Body of pancreas (tissue), 4 donors: ENCODE data around the gene PTPRN2. TPM values are rescaled to one million over a fixed set of nuclear protein-coding genes. Genes with fewer than 3 reads are reported as not detected.

Source experiments
- ATAC-seq: fragments of 150-250 bp; one replicate; pipeline ENCODE4 v1.9.1; 2016
- DNase-seq, 4 donors: peaks; one replicate each; pipeline ENCODE4 v3.0.0-alpha.2; 2019
- H3K27ac ChIP-seq, 4 donors: fragments of 200-600 bp; sonication (generic); 1 replicate in 3 of 4; 2 replicates in 1 of 4; pipeline versions ENCODE4 v1.5.1 to v1.6.1; 2016 to 2019; ENCODE audit warnings: mild to moderate bottlenecking in 1 of 4, mixed read lengths in 1 of 4, moderate library complexity in 1 of 4
- H3K27me3 ChIP-seq, 2 donors: fragments of 200-600 bp; sonication (generic); one replicate each; pipeline ENCODE4 v1.6.0; 2016; ENCODE audit warnings: mild to moderate bottlenecking in 1 of 2
- H3K36me3 ChIP-seq, 2 donors: fragments of 200-600 bp; sonication (generic); replicated peaks in 1 of 2; 2 replicates each; pipeline ENCODE4 v1.5.1; 2016; ENCODE audit warnings: low read depth in 2 of 2; ENCODE audit not compliant: insufficient read depth in 1 of 2
- H3K4me1 ChIP-seq: fragments of 200-600 bp; sonication (generic); one replicate; pipeline ENCODE4 v1.6.0; 2016
- H3K4me3 ChIP-seq, 2 donors: fragments of 200-600 bp; sonication (generic); 1 replicate in 1 of 2; 2 replicates in 1 of 2; pipeline ENCODE4 v1.5.1; 2016 to 2019
- H3K9me3 ChIP-seq, 3 donors: fragments of 200-600 bp; sonication (generic); 1 replicate in 2 of 3; 2 replicates in 1 of 3; pipeline ENCODE4 v1.5.1; 2016
- CTCF ChIP-seq, 7 experiments: fragments of 450-650 bp in 4 of 7; fragments of 200-600 bp in 3 of 7; sonication (generic) in 3 of 7; IDR thresholded peaks; one replicate each; pipeline ENCODE4 v1.5.1; 2016 to 2019; ENCODE audit warnings: antibody characterized with exemption in 7 of 7
- POLR2A ChIP-seq, 3 donors: fragments of 450-650 bp; IDR thresholded peaks; one replicate each; pipeline ENCODE4 v1.6.1; 2016; ENCODE audit warnings: antibody characterized with exemption in 3 of 3, mild to moderate bottlenecking in 2 of 3
- WGBS, 2 donors: methylation state at CpG; one replicate each; pipeline ENCODE4 v1.1.5; 2017; 5-methylcytosine and 5-hydroxymethylcytosine counted together
- intact Hi-C: fragments of 100-400 bp; cut with DNase I; formaldehyde crosslinking; loops from one replicate; pipeline ENCODE4 v1.15.1; 2023
- total RNA-seq, 2 donors: library from RNA; depleted of rRNA; stranded (reverse); fragments of >200 nt; gene quantifications; one replicate each; pipeline ENCODE4 v1.1.0, GENCODE V29; 2016

The PTPRN2 gene
- total RNA-seq, 2 donors from 2014 or later: 31.6 to 76.1 TPM

- DNase-seq (no peak), ATAC-seq (no peak)
- H3K4me3 ChIP-seq: no peak overlapping the region
- no peaks in the 10 kb centered on the region for H3K36me3 ChIP-seq
- H3K27ac ChIP-seq: no peak overlapping the region
- TF ChIP-seq POLR2A (IDR thresholded peaks at IDR 0.05): no peak
- TF ChIP-seq CTCF (IDR thresholded peaks at IDR 0.05): no peak
- H3K27me3 ChIP-seq: no peaks in the 10 kb centered on the region
- H3K4me1 ChIP-seq: no peaks in the 10 kb centered on the region
- 88 to 90% methylated on average over 11 to 14 of the region's 14 CpGs for WGBS, 2 donors
- H3K9me3 ChIP-seq: no peaks in the 10 kb centered on the region
- intact Hi-C loops: no loop called here
Observed at GRCh38 chr7:157763279-157764000, 824.2 kb downstream of the PTPRN2 start.

- Histone ChIP-seq H3K4me3 (no peak overlapping the region), H3K9me3 (no peaks in the 10 kb centered on the region), H3K27ac (no peak overlapping the region), H3K27me3 (no peaks in the 10 kb centered on the region), H3K36me3 (no peaks in the 10 kb centered on the region), H3K4me1 (no peaks in the 10 kb centered on the region)
- intact Hi-C loops: no loop called here
- WGBS, 2 donors: 90 to 95% methylated on average over 12 of the region's 13 CpGs
- TF ChIP-seq CTCF (IDR thresholded peaks at IDR 0.05): no peak
- no peak for TF ChIP-seq POLR2A (IDR thresholded peaks at IDR 0.05)
- ATAC-seq (no peak), DNase-seq (no peak)
Observed at GRCh38 chr7:157762824-157763223, 824.8 kb downstream of the PTPRN2 start.

DNA sequence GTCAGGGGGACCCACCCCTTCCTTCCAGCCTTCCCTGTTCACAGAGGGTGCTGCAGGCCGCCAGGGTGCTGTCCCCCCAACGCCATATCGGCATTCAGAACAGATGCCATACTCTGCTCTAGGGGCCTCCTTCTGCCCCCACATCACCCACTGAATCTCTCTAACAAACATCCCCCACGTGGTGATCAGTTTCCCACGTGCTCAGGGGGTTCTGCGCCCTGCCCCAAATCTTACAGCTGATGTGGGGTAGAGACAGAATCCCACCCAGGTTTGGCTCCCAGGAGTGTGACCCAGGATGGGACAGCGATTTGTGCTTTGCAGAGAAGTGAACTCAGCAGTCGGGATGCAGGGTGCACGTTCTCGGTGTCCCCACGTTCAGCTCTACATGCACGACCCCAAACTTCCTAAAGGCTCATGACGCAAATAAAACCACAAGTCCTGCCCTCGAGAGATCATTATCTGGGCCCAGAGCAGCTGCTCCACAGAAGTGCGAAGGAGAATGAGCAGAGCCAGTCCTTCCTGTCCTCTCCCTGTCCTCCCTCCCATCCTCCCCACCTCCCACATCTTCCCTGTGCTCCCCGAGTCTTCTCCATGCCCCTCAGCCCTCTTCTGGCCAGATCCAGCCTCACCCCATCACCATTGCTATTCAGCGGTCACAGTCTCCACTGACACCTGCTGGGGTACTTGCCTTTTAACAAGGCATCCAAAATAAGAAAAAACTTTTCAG, 827.5 kb downstream of the PTPRN2 start:
- TF ChIP-seq CTCF (IDR thresholded peaks at IDR 0.05) (no peak), POLR2A (IDR thresholded peaks at IDR 0.05) (no peak)
- intact Hi-C loops: no loop called here
- Histone ChIP-seq H3K27ac (no peak overlapping the region), H3K4me3 (no peak overlapping the region), H3K27me3 (no peaks in the 10 kb centered on the region), H3K9me3 (no peaks in the 10 kb centered on the region), H3K36me3 (no peaks in the 10 kb centered on the region), H3K4me1 (no peaks in the 10 kb centered on the region)
- WGBS, 2 donors: 67 to 86% methylated on average over 17 of the region's 17 CpGs
- ATAC-seq (no peak), DNase-seq (no peak)

- TF ChIP-seq POLR2A (IDR thresholded peaks at IDR 0.05): no peak
- no peak for TF ChIP-seq CTCF (IDR thresholded peaks at IDR 0.05)
- Histone ChIP-seq H3K4me1 (no peaks in the 10 kb centered on the region), H3K27me3 (no peaks in the 10 kb centered on the region), H3K27ac (no peak overlapping the region), H3K36me3 (no peaks in the 10 kb centered on the region), H3K9me3 (no peaks in the 10 kb centered on the region), H3K4me3 (no peak overlapping the region)
- DNase-seq (no peak), ATAC-seq (no peak)
- intact Hi-C loops: no loop called here
- WGBS, 2 donors: 75 to 80% methylated on average over 11 to 19 of the region's 19 CpGs
Observed at GRCh38 chr7:157759246-157759805, 828.3 kb downstream of the PTPRN2 start.
